GM23338 (cell line): Measurements from ENCODE around the gene SLC6A1. TPM values are rescaled to one million over a fixed set of nuclear protein-coding genes. Genes with fewer than 3 reads are reported as not detected.

Source experiments
- ATAC-seq: fragments of 200-7000 bp; cut with Tn5 transposase; 3 replicates; pipeline ENCODE4 v1.9.1; 2020
- DNase-seq: peaks from one replicate; pipeline ENCODE4 v3.0.0-alpha.2; 2015; ENCODE audit warnings: low spot score
- H2AFZ ChIP-seq: fragments of 200-600 bp; sonication (generic); 2 replicates; pipeline ENCODE4 v1.8.0; 2016; ENCODE audit warnings: antibody characterized with exemption, mild to moderate bottlenecking, moderate library complexity
- H3F3A ChIP-seq: fragments of 200-600 bp; sonication (generic); replicated peaks from 2 replicates; pipeline ENCODE4 v1.8.0; 2017; ENCODE audit warnings: antibody characterized with exemption, mixed run types, low read depth
- H3K27ac ChIP-seq: fragments of 200-600 bp; sonication (generic); 2 replicates; pipeline ENCODE4 v1.6.1; 2016; ENCODE audit warnings: low read depth
- H3K27me3 ChIP-seq: fragments of 200-600 bp; sonication (generic); 2 replicates; pipeline ENCODE4 v1.8.0; 2016; ENCODE audit warnings: mild to moderate bottlenecking, mixed run types, moderate library complexity; ENCODE audit not compliant: insufficient read depth
- H3K36me3 ChIP-seq: fragments of 200-600 bp; sonication (generic); 2 replicates; pipeline ENCODE4 v1.8.0; 2016; ENCODE audit warnings: mild to moderate bottlenecking; ENCODE audit not compliant: insufficient read depth
- H3K4me1 ChIP-seq: fragments of 200-600 bp; sonication (generic); 2 replicates; pipeline ENCODE4 v1.8.0; 2016; ENCODE audit warnings: mild to moderate bottlenecking, moderate library complexity; ENCODE audit not compliant: insufficient read depth
- H3K4me2 ChIP-seq: fragments of 200-600 bp; sonication (generic); 2 replicates; pipeline ENCODE4 v1.7.1; 2017; ENCODE audit warnings: mixed run types
- H3K4me3 ChIP-seq: fragments of 200-600 bp; sonication (generic); 2 replicates; pipeline ENCODE4 v1.6.1; 2016; ENCODE audit warnings: mixed run types
- H3K79me2 ChIP-seq: fragments of 200-600 bp; sonication (generic); replicated peaks from 2 replicates; pipeline ENCODE4 v1.8.0; 2017; ENCODE audit warnings: mild to moderate bottlenecking; ENCODE audit not compliant: insufficient read depth
- H3K9me2 ChIP-seq: fragments of 200-600 bp; sonication (generic); 2 replicates; pipeline ENCODE4 v1.8.0; 2017; ENCODE audit not compliant: insufficient read depth
- H4K20me1 ChIP-seq: fragments of 200-600 bp; sonication (generic); replicated peaks from 2 replicates; pipeline ENCODE4 v1.8.0; 2017; ENCODE audit warnings: mild to moderate bottlenecking; ENCODE audit not compliant: insufficient read depth
- H3K27ac Mint-ChIP-seq: 2 replicates; pipeline ENCODE4 v1.8.0; 2020; ENCODE audit warnings: inconsistent platforms, mild to moderate bottlenecking, moderate library complexity, mixed read lengths
- H3K27me3 Mint-ChIP-seq: 3 replicates; pipeline ENCODE4 v1.8.0; 2022; ENCODE audit warnings: low read depth, mild to moderate bottlenecking, moderate library complexity, mixed read lengths, inconsistent platforms; ENCODE audit not compliant: insufficient read depth, poor library complexity
- H3K36me3 Mint-ChIP-seq: 3 replicates; pipeline ENCODE4 v1.8.0; 2021; ENCODE audit warnings: low read depth, mild to moderate bottlenecking, inconsistent platforms, moderate library complexity, mixed read lengths
- H3K4me1 Mint-ChIP-seq: 3 replicates; pipeline ENCODE4 v1.8.0; 2020; ENCODE audit warnings: mild to moderate bottlenecking, inconsistent platforms, mixed read lengths
- H3K4me3 Mint-ChIP-seq: 3 replicates; pipeline ENCODE4 v1.8.0; 2021; ENCODE audit warnings: moderate library complexity, mild to moderate bottlenecking, inconsistent platforms, mixed read lengths
- H3K9me3 Mint-ChIP-seq: 3 replicates; pipeline ENCODE4 v1.8.0; 2020; ENCODE audit warnings: moderate library complexity, mild to moderate bottlenecking, inconsistent platforms, mixed read lengths
- EZH2phosphoT487 ChIP-seq: fragments of 200-600 bp; sonication (generic); IDR thresholded peaks from one replicate; pipeline ENCODE4 v1.8.1; 2018; ENCODE audit warnings: antibody characterized with exemption; ENCODE audit not compliant: unreplicated experiment
- STAT1 ChIP-seq: IDR thresholded peaks from one replicate; pipeline ENCODE4 v1.6.1; 2016; ENCODE audit warnings: antibody characterized with exemption; ENCODE audit not compliant: unreplicated experiment
- ZNF114 ChIP-seq: fragments of 250-450 bp; sonication (Bioruptor Pico); IDR thresholded peaks from 2 replicates; pipeline ENCODE4 v1.5.0; 2020; ENCODE audit warnings: mild to moderate bottlenecking, moderate library complexity
- ZNF331 ChIP-seq: fragments of 250-450 bp; sonication (Bioruptor Pico); IDR thresholded peaks from 2 replicates; pipeline ENCODE4 v1.5.0; 2020; ENCODE audit warnings: low read depth, mild to moderate bottlenecking, moderate library complexity
- ZNF462 ChIP-seq: fragments of 250-450 bp; sonication (Bioruptor Pico); IDR thresholded peaks from 2 replicates; pipeline ENCODE4 v1.5.0; 2020; ENCODE audit warnings: mild to moderate bottlenecking, moderate library complexity
- polyA plus RNA-seq: library from polyadenylated mRNA; unstranded; fragments of >200 nt; fragmentation: Nextera tagmentation; extraction: Ambion mirVana; gene quantifications from 2 replicates; pipeline ENCODE4 v1.2.1, GENCODE V29; 2016
- total RNA-seq: library from RNA; depleted of rRNA; stranded (reverse); fragments of >200 nt; shearing (Covaris generic); gene quantifications from 2 replicates; pipeline ENCODE4 v1.2.3, GENCODE V29; 2014
- TF ChIP-seq, protein P1 (sequence below): IDR thresholded peaks from 2 replicates; pipeline ENCODE4 v1.6.1; 2016; ENCODE audit warnings: antibody characterized with exemption

The SLC6A1 gene
- total and polyA plus RNA-seq, 2 experiments from 2014 or later, result 0.16 to 0.28 TPM

GRCh38 chr3:10997196-10997595, 4.6 kb downstream of the SLC6A1 start:
- Mint-ChIP-seq H3K27ac (no peak overlapping the region), H3K9me3 (no peaks in the 10 kb centered on the region; the same call in 2 of the 3 replicates), H3K4me3 (no peak overlapping the region), H3K4me1 (peaks cover 5% of the 10 kb centered on the region), H3K27me3 (peaks cover 36% of the 10 kb centered on the region), H3K36me3 (no peaks in the 10 kb centered on the region; the same call in 2 of the 3 replicates)
- Histone ChIP-seq H3F3A (no peaks in the 10 kb centered on the region), H3K9me2 (no peaks in the 10 kb centered on the region), H4K20me1 (no peaks in the 10 kb centered on the region; the same call in 1 of the 2 replicates), H3K27ac (no peak overlapping the region), H2AFZ (no peak overlapping the region), H3K4me2 (no peak overlapping the region), H3K27me3 (peaks cover 37% of the 10 kb centered on the region), H3K4me3 (no peak overlapping the region), H3K36me3 (no peaks in the 10 kb centered on the region), H3K79me2 (no peaks in the 10 kb centered on the region), H3K4me1 (0 out of 2 replicates have a peak, but pooled peaks cover 8% of the 10 kb centered on the region)
- no peak for DNase-seq
- no peak for ATAC-seq
- no peak for TF ChIP-seq ZNF331 (CRISPR knock-in tag)
- TF ChIP-seq EZH2phosphoT487, result no peak
- TF ChIP-seq STAT1, result no peak
- TF ChIP-seq, protein P1, sequence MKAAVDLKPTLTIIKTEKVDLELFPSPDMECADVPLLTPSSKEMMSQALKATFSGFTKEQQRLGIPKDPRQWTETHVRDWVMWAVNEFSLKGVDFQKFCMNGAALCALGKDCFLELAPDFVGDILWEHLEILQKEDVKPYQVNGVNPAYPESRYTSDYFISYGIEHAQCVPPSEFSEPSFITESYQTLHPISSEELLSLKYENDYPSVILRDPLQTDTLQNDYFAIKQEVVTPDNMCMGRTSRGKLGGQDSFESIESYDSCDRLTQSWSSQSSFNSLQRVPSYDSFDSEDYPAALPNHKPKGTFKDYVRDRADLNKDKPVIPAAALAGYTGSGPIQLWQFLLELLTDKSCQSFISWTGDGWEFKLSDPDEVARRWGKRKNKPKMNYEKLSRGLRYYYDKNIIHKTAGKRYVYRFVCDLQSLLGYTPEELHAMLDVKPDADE, result no peak
- no peak for TF ChIP-seq ZNF462 (CRISPR knock-in tag)
- no peak for TF ChIP-seq ZNF114
